IMR-90 (cell line): ENCODE measurements around the gene PTPRG. TPM values are rescaled to one million over a fixed set of nuclear protein-coding genes. Genes with fewer than 3 reads are reported as not detected.

Experiments used
- ATAC-seq: fragments of 200-7000 bp; cut with Tn5 transposase; 2 replicates; pipeline ENCODE4 v1.9.1; 2020; ENCODE audit warnings: low read depth, mild to moderate bottlenecking, moderate library complexity
- BruUV-seq: library from RNA; stranded (reverse); fragments of 400-500 nt; replicated peaks from 2 replicates; lab custom pipeline; 2021; lab: Mats Ljungman, UMichigan
- CTCF ChIA-PET: fragments of 300-600 bp; formaldehyde crosslinking; extraction: SDS; loops from one replicate; lab custom pipeline; 2021; ENCODE audit warnings: antibody characterized with exemption; lab: Yijun Ruan, JAX
- POLR2A ChIA-PET: fragments of 300-600 bp; sonication (Branson Sonifier 250); formaldehyde crosslinking; loops from one replicate; lab custom pipeline; 2022; ENCODE audit warnings: antibody characterized with exemption; ENCODE audit not compliant: unreplicated experiment; lab: Charles Lee
- DNase-seq: peaks from one replicate; pipeline ENCODE4 v3.0.0; 2013
- H2AFZ ChIP-seq: replicated peaks from 2 replicates; pipeline ENCODE3; 2013; ENCODE audit warnings: low read length, mild to moderate bottlenecking; ENCODE audit not compliant: poor library complexity
- H2AK5ac ChIP-seq: 2 replicates; pipeline ENCODE4 v1.6.1; 2013; ENCODE audit warnings: low read depth, low read length, inconsistent platforms
- H2AK9ac ChIP-seq: replicated peaks from 2 replicates; pipeline ENCODE3; 2013; ENCODE audit warnings: mild to moderate bottlenecking, low read depth, low read length, moderate library complexity; ENCODE audit not compliant: poor library complexity
- H2BK120ac ChIP-seq: 2 replicates; pipeline ENCODE4 v1.6.1; 2013; ENCODE audit warnings: low read depth, low read length, inconsistent platforms
- H2BK15ac ChIP-seq: 3 replicates; pipeline ENCODE4 v1.6.1; 2013; ENCODE audit warnings: low read depth, low read length, inconsistent platforms
- H2BK20ac ChIP-seq: 2 replicates; pipeline ENCODE4 v1.6.1; 2013; ENCODE audit warnings: low read depth, mild to moderate bottlenecking, inconsistent platforms, low read length, moderate library complexity
- H2BK5ac ChIP-seq: 2 replicates; pipeline ENCODE4 v1.6.1; 2013; ENCODE audit warnings: mild to moderate bottlenecking, low read depth, low read length, inconsistent platforms; ENCODE audit not compliant: poor library complexity, severe bottlenecking
- H3K14ac ChIP-seq: replicated peaks from 2 replicates; pipeline ENCODE4 v1.6.1; 2013; ENCODE audit warnings: low read depth, low read length, inconsistent platforms
- H3K18ac ChIP-seq: 2 replicates; pipeline ENCODE4 v1.6.1; 2013; ENCODE audit warnings: low read depth, low read length, control low read depth
- H3K23ac ChIP-seq: 2 replicates; pipeline ENCODE4 v1.6.1; 2013; ENCODE audit warnings: low read depth, low read length, inconsistent platforms
- H3K27ac ChIP-seq: 2 replicates; pipeline ENCODE4 v1.5.1; 2013; ENCODE audit warnings: mild to moderate bottlenecking, control low read depth, low read length; ENCODE audit not compliant: insufficient read depth
- H3K27me3 ChIP-seq: 2 replicates; pipeline ENCODE4 v1.6.1; 2013; ENCODE audit warnings: low read length; ENCODE audit not compliant: control insufficient read depth, insufficient read depth
- H3K36me3 ChIP-seq: 2 replicates; pipeline ENCODE4 v1.6.1; 2013; ENCODE audit warnings: low read length, mixed read lengths; ENCODE audit not compliant: control insufficient read depth, insufficient read depth
- H3K4ac ChIP-seq: 2 replicates; pipeline ENCODE4 v1.6.1; 2013; ENCODE audit warnings: low read depth, low read length, inconsistent platforms
- H3K4me1 ChIP-seq: 2 replicates; pipeline ENCODE4 v1.6.1; 2013; ENCODE audit warnings: low read length, mixed read lengths; ENCODE audit not compliant: control insufficient read depth, insufficient read depth
- H3K4me2 ChIP-seq: 2 replicates; pipeline ENCODE4 v1.6.1; 2013; ENCODE audit warnings: low read depth, mild to moderate bottlenecking, control low read depth, low read length, moderate library complexity
- H3K4me3 ChIP-seq: 2 replicates; pipeline ENCODE4 v1.5.1; 2013; ENCODE audit warnings: low read depth, mild to moderate bottlenecking, control low read depth, low read length, moderate library complexity; ENCODE audit not compliant: insufficient read depth
- H3K56ac ChIP-seq: 2 replicates; pipeline ENCODE4 v1.6.1; 2013; ENCODE audit warnings: low read length, inconsistent platforms; ENCODE audit not compliant: insufficient read depth; ENCODE audit errors: extremely low read depth
- H3K79me1 ChIP-seq, 2 experiments: 2 replicates each; pipeline ENCODE4 v1.6.1; 2013; ENCODE audit warnings: low read length in 2 of 2, inconsistent platforms in 1 of 2, low read depth in 1 of 2
- H3K9ac ChIP-seq: 2 replicates; pipeline ENCODE4 v1.6.1; 2013; ENCODE audit warnings: low read depth, low read length, control low read depth
- H3K9me1 ChIP-seq: 2 replicates; pipeline ENCODE4 v1.6.1; 2013; ENCODE audit warnings: low read length, inconsistent platforms; ENCODE audit not compliant: insufficient read depth
- H3K9me3 ChIP-seq: 2 replicates; pipeline ENCODE4 v1.6.1; 2013; ENCODE audit warnings: low read length; ENCODE audit not compliant: control insufficient read depth, insufficient read depth
- H4K20me1 ChIP-seq: 2 replicates; pipeline ENCODE4 v1.6.1; 2013; ENCODE audit warnings: low read length, inconsistent platforms; ENCODE audit not compliant: insufficient read depth
- H4K5ac ChIP-seq: 2 replicates; pipeline ENCODE4 v1.6.1; 2013; ENCODE audit warnings: mild to moderate bottlenecking, low read depth, low read length, control low read depth
- H4K8ac ChIP-seq, 2 experiments: 2 replicates each; pipeline ENCODE4 v1.6.1; 2013; ENCODE audit warnings: low read depth in 2 of 2, low read length in 2 of 2, control low read depth in 1 of 2, inconsistent platforms in 1 of 2
- H4K91ac ChIP-seq: 2 replicates; pipeline ENCODE4 v1.6.1; 2013; ENCODE audit warnings: low read depth, low read length, inconsistent platforms; ENCODE audit not compliant: insufficient read depth
- SMC3 ChIP-seq: fragments of 150-350 bp; IDR thresholded peaks from 2 replicates; pipeline ENCODE4 v1.6.1; 2016; ENCODE audit warnings: low read depth, mild to moderate bottlenecking, antibody characterized with exemption, low read length, moderate library complexity
- WGBS, 2 experiments: methylation state at CpG; one replicate each; pipeline versions ENCODE4 v1.1.5 to v1.1.7; 2013; ENCODE audit warnings: missing lambda C conversion rate in 2 of 2; ENCODE audit not compliant: insufficient read length in 1 of 2; ENCODE audit errors: extremely low coverage in 2 of 2; 5-methylcytosine and 5-hydroxymethylcytosine counted together
- dilution Hi-C: fragments of 300-500 bp; cut with HindIII; formaldehyde crosslinking; loops from one replicate; pipeline ENCODE4 v1.14.3; 2018; ENCODE audit warnings: low sequenced_read_pairs; ENCODE audit not compliant: unreplicated experiment
- in situ Hi-C: fragments of 300-500 bp; cut with MboI; formaldehyde crosslinking; loops from 3 replicates; pipeline ENCODE4 v1.14.3; 2019; ENCODE audit warnings: low sequenced_read_pairs, inconsistent platforms, mixed read lengths
- intact Hi-C: fragments of 100-400 bp; cut with micrococcal nuclease; formaldehyde crosslinking; loops from 2 replicates; pipeline ENCODE4 v1.10.0; 2022
- polyA plus RNA-seq, 3 experiments: library from polyadenylated mRNA; depleted of rRNA; stranded (reverse); fragments of >200 nt; gene quantifications; 2 replicates each; pipeline ENCODE4 v1.2.3, GENCODE V29; 2012; ENCODE audit warnings: low replicate concordance in 1 of 3
- total RNA-seq: library from RNA; depleted of rRNA; stranded (reverse); fragments of >200 nt; gene quantifications from 2 replicates; pipeline ENCODE4 v1.2.3, GENCODE V29; 2012

PTPRG gene
- total and polyA plus RNA-seq, 2 of the 4 experiments (the other 2 are of a cell fraction), result 7.7 to 31.0 TPM

- ATAC-seq (no peak), DNase-seq (no peak)
- Histone ChIP-seq H3K9me1 (no peaks in the 10 kb centered on the region), H4K8ac (no peak overlapping the region), H2BK120ac (no peak overlapping the region), H4K20me1 (peaks cover 15% of the 10 kb centered on the region; the same call in 1 of the 2 replicates), H2AFZ (no peak overlapping the region), H3K4ac (no peak overlapping the region), H2BK15ac (no peak overlapping the region), H3K14ac (no peak overlapping the region), H2BK20ac (no peak overlapping the region), H2BK5ac (no peak overlapping the region), H4K91ac (no peak overlapping the region), H3K56ac (no peak overlapping the region), H3K9me3 (no peaks in the 10 kb centered on the region), H2AK9ac (no peak overlapping the region), H3K36me3 (no peaks in the 10 kb centered on the region), H3K23ac (no peak overlapping the region), H3K27me3 (no peaks in the 10 kb centered on the region), H3K27ac (no peak overlapping the region), H3K79me1 (peaks cover 16 to 24% of the 10 kb centered on the region in 2 experiments), H3K4me3 (no peak overlapping the region), H4K5ac (no peak overlapping the region), H3K18ac (no peak overlapping the region), H2AK5ac (no peak overlapping the region), H3K9ac (no peak overlapping the region), H3K4me2 (no peak overlapping the region), H3K4me1 (peaks cover 2% of the 10 kb centered on the region; the same call in 1 of the 2 replicates)
- TF ChIP-seq SMC3, result no peak
- CTCF ChIA-PET, result interaction anchor here (1.0 kb wide), 1 partner anchor 12 kb away, joined by 3 read pairs; no protein-coding TSS in a partner anchor
- dilution Hi-C loops (no loop called here), in situ Hi-C loops (no loop called here), intact Hi-C loops (no loop called here)
- BruUV-seq, result no TSS peak
- WGBS, 2 experiments, result 79% methylated on average over 3 of the region's 4 CpGs; no CpG with 5 or more reads in 1 of the 2 experiments
- POLR2A ChIA-PET, result no interaction called here
These were observed 331.5 kb downstream of the PTPRG start for GRCh38 chr3:61892891-61893290.
